NT2/D1 (cell line): Measurements from ENCODE around the gene MLLT1.

Experiments
- DNase-seq: peaks from one replicate; pipeline ENCODE4 v3.0.0-alpha.2; 2011; ENCODE audit warnings: low read depth, low spot score
- H3K27me3 ChIP-seq: 2 replicates; pipeline ENCODE4 v1.6.0; 2011; ENCODE audit warnings: mild to moderate bottlenecking; ENCODE audit not compliant: insufficient read length, insufficient read depth
- H3K36me3 ChIP-seq: 2 replicates; pipeline ENCODE4 v1.6.1; 2011; ENCODE audit warnings: mild to moderate bottlenecking, low read length, mixed read lengths; ENCODE audit not compliant: insufficient read depth, insufficient read length
- H3K4me1 ChIP-seq: 2 replicates; pipeline ENCODE4 v1.5.1; 2011; ENCODE audit not compliant: insufficient read depth, insufficient read length
- H3K4me3 ChIP-seq: 2 replicates; pipeline ENCODE4 v1.5.1; 2011; ENCODE audit warnings: low read depth; ENCODE audit not compliant: insufficient read length
- H3K9ac ChIP-seq: 2 replicates; pipeline ENCODE4 v1.6.0; 2011; ENCODE audit warnings: low read depth; ENCODE audit not compliant: insufficient read length
- H3K9me3 ChIP-seq: 2 replicates; pipeline ENCODE4 v1.5.1; 2011; ENCODE audit warnings: mild to moderate bottlenecking, low read length; ENCODE audit not compliant: insufficient read depth
- SUZ12 ChIP-seq: IDR thresholded peaks from 2 replicates; pipeline ENCODE4 v1.6.1; 2011; ENCODE audit not compliant: insufficient read length, insufficient read depth; ENCODE audit errors: extremely low read depth
- YY1 ChIP-seq: IDR thresholded peaks from 2 replicates; pipeline ENCODE4 v1.6.1; 2011; ENCODE audit not compliant: insufficient read length, insufficient read depth
- ZNF274 ChIP-seq: IDR thresholded peaks from 2 replicates; pipeline ENCODE4 v1.6.1; 2011; ENCODE audit warnings: mild to moderate bottlenecking, low read depth, low read length

Gene MLLT1

GRCh38 chr19:6213266-6213595 lies 66.5 kb downstream of the MLLT1 start:
- Histone ChIP-seq H3K9me3 (no peaks in the 10 kb centered on the region), H3K36me3 (peaks cover 63% of the 10 kb centered on the region), H3K4me1 (peaks cover 36% of the 10 kb centered on the region), H3K27me3 (no peaks in the 10 kb centered on the region), H3K4me3 (no peak overlapping the region), H3K9ac (no peak overlapping the region)
- DNase-seq, result no peak
- TF ChIP-seq SUZ12 (no peak), ZNF274 (no peak), YY1 (no peak)

GRCh38 chr19:6212403-6213265 lies 67.1 kb downstream of the MLLT1 start:
- H3K36me3 ChIP-seq, result peaks cover 57% of the 10 kb centered on the region
- no peak for TF ChIP-seq ZNF274
- no peak for TF ChIP-seq SUZ12
- H3K4me1 ChIP-seq, result peaks cover 30% of the 10 kb centered on the region
- DNase-seq, result no peak
- H3K9ac ChIP-seq, result no peak overlapping the region
- no peak overlapping the region for H3K4me3 ChIP-seq
- no peaks in the 10 kb centered on the region for H3K9me3 ChIP-seq
- H3K27me3 ChIP-seq, result no peaks in the 10 kb centered on the region

- no peak overlapping the region for H3K9ac ChIP-seq
- peaks cover 25% of the 10 kb centered on the region for H3K4me1 ChIP-seq
- no peak for DNase-seq
- H3K36me3 ChIP-seq, result peaks cover 55% of the 10 kb centered on the region
- no peaks in the 10 kb centered on the region for H3K9me3 ChIP-seq
- no peaks in the 10 kb centered on the region for H3K27me3 ChIP-seq
- no peak for TF ChIP-seq YY1
- TF ChIP-seq SUZ12, result no peak
- no peak for TF ChIP-seq ZNF274
- no peak overlapping the region for H3K4me3 ChIP-seq
Measured at GRCh38 chr19:6211632-6212402, 68.0 kb downstream of the MLLT1 start.

GRCh38 chr19:6210721-6211600 lies 68.8 kb downstream of the MLLT1 start:
- no peak for DNase-seq
- H3K4me1 ChIP-seq, result peaks cover 20% of the 10 kb centered on the region
- no peaks in the 10 kb centered on the region for H3K27me3 ChIP-seq
- peaks cover 54% of the 10 kb centered on the region for H3K36me3 ChIP-seq
- no peaks in the 10 kb centered on the region for H3K9me3 ChIP-seq
- no peak overlapping the region for H3K9ac ChIP-seq
- TF ChIP-seq YY1, result no peak
- TF ChIP-seq SUZ12, result no peak
- TF ChIP-seq ZNF274, result no peak
- no peak overlapping the region for H3K4me3 ChIP-seq

GRCh38 chr19:6210091-6210490 lies 69.7 kb downstream of the MLLT1 start:
- no peak overlapping the region for H3K9ac ChIP-seq
- no peaks in the 10 kb centered on the region for H3K27me3 ChIP-seq
- H3K4me3 ChIP-seq, result no peak overlapping the region
- DNase-seq, result no peak
- peaks cover 11% of the 10 kb centered on the region for H3K4me1 ChIP-seq
- H3K9me3 ChIP-seq, result no peaks in the 10 kb centered on the region
- H3K36me3 ChIP-seq, result peaks cover 45% of the 10 kb centered on the region
- TF ChIP-seq YY1 (no peak), SUZ12 (no peak), ZNF274 (no peak)

- Histone ChIP-seq H3K27me3 (no peaks in the 10 kb centered on the region), H3K4me1 (peaks cover 8% of the 10 kb centered on the region), H3K9ac (no peak overlapping the region), H3K36me3 (peaks cover 41% of the 10 kb centered on the region), H3K9me3 (no peaks in the 10 kb centered on the region), H3K4me3 (no peak overlapping the region)
- TF ChIP-seq SUZ12, result no peak
- TF ChIP-seq ZNF274, result no peak
- no peak for TF ChIP-seq YY1
- DNase-seq, result no peak
Measured at GRCh38 chr19:6209680-6210079, 70.1 kb downstream of the MLLT1 start.

GRCh38 chr19:6209233-6209632 lies 70.5 kb downstream of the MLLT1 start:
- DNase-seq, result no peak
- H3K9me3 ChIP-seq, result no peaks in the 10 kb centered on the region
- no peak overlapping the region for H3K4me3 ChIP-seq
- TF ChIP-seq SUZ12, result no peak
- TF ChIP-seq YY1, result no peak
- no peak for TF ChIP-seq ZNF274
- H3K36me3 ChIP-seq, result peaks cover 36% of the 10 kb centered on the region
- H3K4me1 ChIP-seq, result peaks cover 4% of the 10 kb centered on the region
- no peaks in the 10 kb centered on the region for H3K27me3 ChIP-seq
- no peak overlapping the region for H3K9ac ChIP-seq
